ENCODE measurements around the gene SLC37A1. TPM values are rescaled to one million over a fixed set of nuclear protein-coding genes. Genes with fewer than 3 reads are reported as not detected.
A peak's percentile ranks its signal among the peaks of the same experiment; 100 is the strongest.

The SLC37A1 gene
- total and polyA plus RNA-seq, 8 donors = 8.9 to 26.8 (median 10.5) TPM

GRCh38 chr21:42539931-42540343 lies 26.3 kb downstream of the SLC37A1 start:
- intact Hi-C loops (cut with DNase I) = no loop called here
- TF ChIP-seq CTCF (IDR thresholded peaks at IDR 0.05) = no peak
- Histone ChIP-seq H3K9me3 (no peaks in the 10 kb centered on the region), H3K4me1 (no peaks in the 10 kb centered on the region), H3K27me3 (no peaks in the 10 kb centered on the region), H3K36me3 (peaks cover 0 to 76% of the 10 kb centered on the region in 2 donors), H3K27ac (no peak overlapping the region), H3K4me3 (no peak overlapping the region)
- no peak for DNase-seq
- peak; percentile 21 for ATAC-seq

DNA sequence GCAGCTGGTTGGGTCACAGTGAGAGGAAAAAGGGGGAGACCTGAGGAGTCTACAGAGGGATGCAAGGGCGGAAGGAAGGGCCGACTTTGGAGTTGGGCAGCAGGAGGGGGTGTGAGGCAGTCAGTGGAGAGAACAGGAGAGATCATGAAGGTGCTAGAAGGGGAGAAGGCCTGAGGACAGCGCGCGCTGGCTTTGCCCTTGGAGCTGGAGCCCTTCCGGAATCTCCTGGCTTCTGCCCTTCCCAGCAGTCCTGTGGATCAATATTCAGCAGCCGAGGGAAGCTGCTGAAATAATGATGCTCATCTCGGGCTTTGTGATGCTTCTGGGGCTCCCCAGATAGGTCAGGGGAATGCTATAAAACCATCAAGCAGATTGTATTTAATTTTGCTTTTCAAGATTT lies 26.7 kb downstream of the SLC37A1 start:
- H3K27ac ChIP-seq = no peak overlapping the region
- no peak for DNase-seq
- no peak for TF ChIP-seq CTCF (IDR thresholded peaks at IDR 0.05)
- intact Hi-C loops (cut with DNase I) = no loop called here
- H3K4me3 ChIP-seq = no peak overlapping the region
- no peaks in the 10 kb centered on the region for H3K27me3 ChIP-seq
- no peaks in the 10 kb centered on the region for H3K9me3 ChIP-seq
- H3K36me3 ChIP-seq = peaks cover 0 to 76% of the 10 kb centered on the region in 2 donors
- H3K4me1 ChIP-seq = no peaks in the 10 kb centered on the region
- no peak for ATAC-seq

- no peak for TF ChIP-seq CTCF (IDR thresholded peaks at IDR 0.05)
- H3K9me3 ChIP-seq = no peaks in the 10 kb centered on the region
- no peak overlapping the region for H3K4me3 ChIP-seq
- no peak for DNase-seq
- H3K36me3 ChIP-seq = peaks cover 0 to 76% of the 10 kb centered on the region in 2 donors
- H3K27me3 ChIP-seq = no peaks in the 10 kb centered on the region
- no peak for ATAC-seq
- no peak overlapping the region for H3K27ac ChIP-seq
- no peaks in the 10 kb centered on the region for H3K4me1 ChIP-seq
- intact Hi-C loops (cut with DNase I) = no loop called here
Observed at GRCh38 chr21:42541174-42541573, 27.5 kb downstream of the SLC37A1 start.

DNA sequence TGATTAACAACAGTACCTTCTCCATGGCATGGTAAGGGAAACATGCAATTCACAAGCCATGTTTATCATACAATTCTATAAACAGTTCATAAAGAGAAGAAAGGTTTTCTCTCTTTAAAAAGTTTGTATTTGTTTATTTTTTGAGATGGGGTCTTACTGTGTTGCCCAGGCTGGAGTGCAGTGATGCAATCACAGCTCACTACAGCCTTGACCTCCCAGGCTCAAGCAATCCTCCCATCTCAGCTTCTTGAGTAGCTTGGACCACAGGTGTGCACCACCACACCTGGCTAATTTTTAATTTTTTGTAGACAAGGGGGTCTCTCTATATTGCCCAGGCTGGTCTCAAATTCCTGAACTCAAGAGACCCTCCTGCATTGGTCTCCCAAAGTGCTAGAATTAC lies 28.0 kb downstream of the SLC37A1 start:
- no peak for TF ChIP-seq CTCF (IDR thresholded peaks at IDR 0.05)
- Histone ChIP-seq H3K4me1 (no peaks in the 10 kb centered on the region), H3K27ac (no peak overlapping the region), H3K27me3 (no peaks in the 10 kb centered on the region), H3K36me3 (peaks cover 0 to 76% of the 10 kb centered on the region in 2 donors), H3K4me3 (no peak overlapping the region), H3K9me3 (no peaks in the 10 kb centered on the region)
- no peak for DNase-seq
- ATAC-seq = no peak
- intact Hi-C loops (cut with DNase I) = no loop called here

DNA sequence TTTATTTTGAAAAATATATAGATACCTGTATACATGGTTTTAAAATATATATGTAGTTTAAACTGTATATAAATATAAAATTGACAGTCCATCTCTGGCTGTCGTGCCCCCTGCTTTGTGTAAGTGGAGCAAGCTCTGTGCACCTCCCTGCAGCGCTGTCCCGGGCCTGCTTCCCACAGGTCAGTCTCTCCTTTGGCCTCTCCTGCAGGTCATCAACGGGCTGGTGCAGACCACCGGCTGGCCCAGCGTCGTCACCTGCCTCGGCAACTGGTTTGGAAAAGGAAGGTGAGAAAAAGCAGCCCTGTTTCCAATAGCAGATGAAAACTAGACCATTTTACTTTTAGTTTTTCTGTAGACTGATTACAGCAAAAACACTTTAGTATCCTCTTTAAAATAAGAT lies 28.5 kb downstream of the SLC37A1 start:
- H3K27me3 ChIP-seq = no peaks in the 10 kb centered on the region
- no peaks in the 10 kb centered on the region for H3K4me1 ChIP-seq
- DNase-seq (no peak), ATAC-seq (no peak)
- intact Hi-C loops (cut with DNase I) = no loop called here
- TF ChIP-seq CTCF (IDR thresholded peaks at IDR 0.05) = no peak
- H3K27ac ChIP-seq = no peak overlapping the region
- peaks cover 0 to 78% of the 10 kb centered on the region in 2 donors for H3K36me3 ChIP-seq
- no peak overlapping the region for H3K4me3 ChIP-seq
- H3K9me3 ChIP-seq = no peaks in the 10 kb centered on the region
